Trophoblast cell (in vitro differentiated cells and primary cell): Measurements from ENCODE around the gene STRA6.

Experiments used
- DNase-seq, 2 donors: peaks; one replicate each; pipeline ENCODE4 v3.0.0-alpha.2; 2016
- H2AFZ ChIP-seq: 2 replicates; pipeline ENCODE4 v1.6.1; 2013; ENCODE audit warnings: low read length, moderate library complexity, mild to moderate bottlenecking; ENCODE audit not compliant: insufficient read depth, poor library complexity
- H2AK5ac ChIP-seq: 2 replicates; pipeline ENCODE4 v1.6.1; 2013; ENCODE audit warnings: mild to moderate bottlenecking, low read length
- H2BK120ac ChIP-seq: 2 replicates; pipeline ENCODE4 v1.6.1; 2013; ENCODE audit warnings: low read length, mild to moderate bottlenecking, moderate library complexity; ENCODE audit not compliant: insufficient read depth, poor library complexity
- H2BK12ac ChIP-seq: 2 replicates; pipeline ENCODE4 v1.6.1; 2013; ENCODE audit warnings: mild to moderate bottlenecking, low read length, moderate library complexity
- H2BK5ac ChIP-seq: 2 replicates; pipeline ENCODE4 v1.6.1; 2013; ENCODE audit warnings: low read length, low read depth, moderate library complexity, mild to moderate bottlenecking; ENCODE audit not compliant: poor library complexity
- H3K14ac ChIP-seq: 2 replicates; pipeline ENCODE4 v1.6.1; 2013; ENCODE audit warnings: mild to moderate bottlenecking, low read length
- H3K18ac ChIP-seq: 2 replicates; pipeline ENCODE4 v1.6.1; 2013; ENCODE audit warnings: mild to moderate bottlenecking, low read length
- H3K23ac ChIP-seq: 2 replicates; pipeline ENCODE4 v1.6.1; 2013; ENCODE audit warnings: low read length
- H3K27ac ChIP-seq: 2 replicates; pipeline ENCODE4 v1.5.1; 2013; ENCODE audit warnings: low read depth, mild to moderate bottlenecking, inconsistent platforms, low read length, moderate library complexity
- H3K27me3 ChIP-seq: 2 replicates; pipeline ENCODE4 v1.6.1; 2013; ENCODE audit warnings: inconsistent platforms, mild to moderate bottlenecking, low read length, moderate library complexity; ENCODE audit not compliant: insufficient read depth
- H3K36me3 ChIP-seq, 2 experiments: 1 replicate in 1 of 2; 2 replicates in 1 of 2; pipeline ENCODE4 v1.6.1; 2013; ENCODE audit warnings: low read length in 2 of 2, mild to moderate bottlenecking in 2 of 2, moderate library complexity in 1 of 2; ENCODE audit not compliant: insufficient read depth in 2 of 2, control insufficient read depth in 1 of 2
- H3K4ac ChIP-seq: 2 replicates; pipeline ENCODE4 v1.6.1; 2013; ENCODE audit warnings: low read depth, mild to moderate bottlenecking, low read length, moderate library complexity
- H3K4me1 ChIP-seq, 2 experiments: 1 replicate in 1 of 2; 2 replicates in 1 of 2; pipeline ENCODE4 v1.6.1; 2013; ENCODE audit warnings: low read length in 2 of 2, mild to moderate bottlenecking in 2 of 2, moderate library complexity in 1 of 2; ENCODE audit not compliant: insufficient read depth in 2 of 2, control insufficient read depth in 1 of 2
- H3K4me2 ChIP-seq: 2 replicates; pipeline ENCODE4 v1.6.1; 2013; ENCODE audit warnings: inconsistent platforms, mild to moderate bottlenecking, low read length, moderate library complexity
- H3K4me3 ChIP-seq: 2 replicates; pipeline ENCODE4 v1.5.1; 2013; ENCODE audit warnings: mild to moderate bottlenecking, low read depth, low read length, inconsistent platforms
- H3K79me1 ChIP-seq: one replicate; pipeline ENCODE4 v1.6.1; 2013; ENCODE audit warnings: low read length
- H3K79me2 ChIP-seq: 2 replicates; pipeline ENCODE4 v1.6.1; 2013; ENCODE audit warnings: low read length, mild to moderate bottlenecking; ENCODE audit not compliant: control insufficient read depth, insufficient read depth, poor library complexity
- H3K9ac ChIP-seq: 2 replicates; pipeline ENCODE4 v1.6.1; 2013; ENCODE audit warnings: mild to moderate bottlenecking, low read length
- H3K9me3 ChIP-seq: 2 replicates; pipeline ENCODE4 v1.6.1; 2013; ENCODE audit warnings: low read depth, mild to moderate bottlenecking, control low read depth, inconsistent platforms, low read length; ENCODE audit not compliant: insufficient read depth
- H4K12ac ChIP-seq: 2 replicates; pipeline ENCODE4 v1.6.1; 2013; ENCODE audit warnings: low read depth, mild to moderate bottlenecking, low read length, moderate library complexity
- H4K8ac ChIP-seq: 2 replicates; pipeline ENCODE4 v1.6.1; 2013; ENCODE audit warnings: low read depth, mild to moderate bottlenecking, low read length, moderate library complexity
- H4K91ac ChIP-seq: one replicate; pipeline ENCODE4 v1.6.1; 2013; ENCODE audit warnings: low read depth, mild to moderate bottlenecking, low read length, moderate library complexity
- WGBS: extraction: QIAGEN DNeasy Blood & Tissue Kit; methylation state at CpG from one replicate; pipeline ENCODE4 v1.1.7; 2013; ENCODE audit warnings: missing lambda C conversion rate; ENCODE audit not compliant: insufficient read length, insufficient coverage; ENCODE audit errors: extremely low coverage; 5-methylcytosine and 5-hydroxymethylcytosine counted together

The STRA6 gene

DNA sequence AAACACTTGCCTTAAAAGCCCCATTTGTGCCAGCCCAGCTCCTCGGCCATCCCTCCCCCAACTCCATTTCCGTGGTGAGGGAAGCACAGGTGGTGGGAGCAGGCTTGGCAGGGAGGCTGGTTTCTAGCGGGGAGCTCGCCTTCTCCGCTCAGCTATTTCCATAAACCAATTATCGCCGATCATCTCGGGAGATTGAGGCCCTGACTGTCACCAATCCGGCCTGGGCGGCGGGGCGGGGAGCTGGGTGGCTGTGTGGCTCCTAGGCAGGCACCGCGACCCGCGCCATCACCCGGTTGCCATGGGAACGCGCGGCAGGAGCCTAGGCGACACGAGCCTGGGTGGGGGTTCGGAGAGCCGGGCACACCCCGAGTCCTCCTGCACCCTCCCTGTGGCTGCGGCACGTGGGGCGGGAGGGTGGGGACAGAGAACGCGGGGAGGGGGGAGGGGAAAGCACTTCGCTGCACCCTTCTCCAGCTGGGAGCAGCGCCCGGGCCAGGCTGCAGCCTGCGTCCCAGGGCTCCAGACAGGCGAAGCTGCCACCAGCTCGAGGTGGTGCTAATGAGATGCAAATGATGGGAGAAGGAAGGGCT lies 42.9 kb upstream of the STRA6 start:
- Histone ChIP-seq H3K36me3 (no peaks in the 10 kb centered on the region), H2AK5ac (no peak overlapping the region), H3K14ac (no peak overlapping the region), H4K8ac (no peak overlapping the region), H4K91ac (no peak overlapping the region), H3K27ac (no peak overlapping the region), H3K4me2 (no peak overlapping the region), H3K9me3 (peaks cover 3% of the 10 kb centered on the region), H2BK5ac (no peak overlapping the region), H3K9ac (no peak overlapping the region), H3K4ac (no peak overlapping the region), H3K79me2 (no peaks in the 10 kb centered on the region), H3K27me3 (peaks cover 10% of the 10 kb centered on the region), H3K4me3 (no peak overlapping the region), H3K18ac (no peak overlapping the region), H2BK12ac (no peak overlapping the region), H2AFZ (no peak overlapping the region), H2BK120ac (no peak overlapping the region), H3K4me1 (peaks cover 7% of the 10 kb centered on the region in 2 experiments), H4K12ac (no peak overlapping the region), H3K23ac (no peak overlapping the region), H3K79me1 (no peaks in the 10 kb centered on the region)
- no peak for DNase-seq
- WGBS, result no CpG with 5 or more reads among the region's 36 CpGs

DNA sequence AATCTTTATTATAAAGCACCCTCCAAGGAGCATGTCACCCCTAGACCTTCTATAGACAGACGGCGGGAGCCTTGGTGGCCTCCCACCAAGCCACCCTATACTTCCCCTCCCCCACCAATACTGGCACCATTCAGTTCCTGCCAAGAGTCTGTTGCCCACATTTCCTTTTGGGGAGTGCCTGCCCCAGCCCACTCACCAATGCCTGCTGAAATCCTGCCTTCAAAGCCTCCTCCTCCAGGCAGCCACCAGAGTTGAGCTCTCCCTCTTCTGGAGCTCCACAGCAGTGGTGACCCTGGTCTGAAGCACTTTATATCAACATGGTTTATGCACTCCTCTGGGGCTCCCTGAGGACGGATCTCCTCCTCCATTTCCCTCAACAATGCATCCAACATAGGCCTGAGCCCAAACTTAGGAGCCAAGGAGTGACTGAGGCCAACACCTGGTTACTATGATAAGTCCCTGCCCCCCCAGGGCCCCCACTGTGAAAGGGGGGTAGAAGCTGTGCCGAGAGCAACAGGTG lies 42.3 kb upstream of the STRA6 start:
- no peak overlapping the region for H3K27ac ChIP-seq
- no peak overlapping the region for H2AK5ac ChIP-seq
- no peak overlapping the region for H2BK120ac ChIP-seq
- peaks cover 7% of the 10 kb centered on the region in 2 experiments for H3K4me1 ChIP-seq
- H3K79me2 ChIP-seq, result no peaks in the 10 kb centered on the region
- no peak overlapping the region for H3K18ac ChIP-seq
- H3K4ac ChIP-seq, result no peak overlapping the region
- WGBS, result no CpG with 5 or more reads among the region's 4 CpGs
- H4K12ac ChIP-seq, result no peak overlapping the region
- no peak overlapping the region for H3K23ac ChIP-seq
- H2BK12ac ChIP-seq, result no peak overlapping the region
- no peak overlapping the region for H2BK5ac ChIP-seq
- H3K9ac ChIP-seq, result no peak overlapping the region
- no peaks in the 10 kb centered on the region for H3K79me1 ChIP-seq
- peaks cover 3% of the 10 kb centered on the region for H3K9me3 ChIP-seq
- H2AFZ ChIP-seq, result no peak overlapping the region
- no peaks in the 10 kb centered on the region for H3K36me3 ChIP-seq
- no peak overlapping the region for H3K4me2 ChIP-seq
- H3K4me3 ChIP-seq, result no peak overlapping the region
- no peak for DNase-seq
- peaks cover 10% of the 10 kb centered on the region for H3K27me3 ChIP-seq
- no peak overlapping the region for H4K8ac ChIP-seq
- H4K91ac ChIP-seq, result no peak overlapping the region
- H3K14ac ChIP-seq, result no peak overlapping the region

DNA sequence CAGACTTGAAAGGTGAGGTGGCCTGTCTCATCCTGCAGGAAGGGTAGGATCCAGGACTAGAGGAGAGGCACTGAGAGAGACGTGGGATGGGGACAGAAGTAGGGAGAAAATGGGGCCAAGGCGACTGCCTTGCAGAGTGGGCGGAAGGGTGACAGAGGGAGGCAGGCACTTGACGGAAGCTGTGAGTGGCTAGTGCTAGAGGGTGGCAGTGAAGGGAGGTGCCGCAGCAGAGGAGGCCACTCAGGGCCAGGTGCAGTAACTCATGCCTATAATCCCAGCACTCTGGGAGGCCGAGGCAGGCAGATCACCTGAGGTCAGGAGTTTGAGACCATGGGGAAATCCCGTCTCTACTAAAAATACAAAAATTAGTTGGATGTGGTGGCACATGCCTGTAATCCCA lies 40.8 kb upstream of the STRA6 start:
- Histone ChIP-seq H4K91ac (no peak overlapping the region), H2AFZ (no peak overlapping the region), H3K4ac (no peak overlapping the region), H3K9me3 (peaks cover 3% of the 10 kb centered on the region), H3K4me2 (no peak overlapping the region), H2BK120ac (no peak overlapping the region), H2BK5ac (no peak overlapping the region), H3K14ac (no peak overlapping the region), H3K18ac (no peak overlapping the region), H3K27me3 (peaks cover 10% of the 10 kb centered on the region), H2BK12ac (no peak overlapping the region), H4K12ac (no peak overlapping the region), H3K27ac (no peak overlapping the region), H3K23ac (no peak overlapping the region), H3K4me1 (peaks cover 7% of the 10 kb centered on the region in 2 experiments), H2AK5ac (no peak overlapping the region), H3K79me1 (no peaks in the 10 kb centered on the region), H3K36me3 (no peaks in the 10 kb centered on the region), H3K9ac (no peak overlapping the region), H3K4me3 (peak overlapping the region; percentile 20), H4K8ac (no peak overlapping the region), H3K79me2 (no peaks in the 10 kb centered on the region)
- no CpG with 5 or more reads among the region's 7 CpGs for WGBS
- no peak for DNase-seq

DNA sequence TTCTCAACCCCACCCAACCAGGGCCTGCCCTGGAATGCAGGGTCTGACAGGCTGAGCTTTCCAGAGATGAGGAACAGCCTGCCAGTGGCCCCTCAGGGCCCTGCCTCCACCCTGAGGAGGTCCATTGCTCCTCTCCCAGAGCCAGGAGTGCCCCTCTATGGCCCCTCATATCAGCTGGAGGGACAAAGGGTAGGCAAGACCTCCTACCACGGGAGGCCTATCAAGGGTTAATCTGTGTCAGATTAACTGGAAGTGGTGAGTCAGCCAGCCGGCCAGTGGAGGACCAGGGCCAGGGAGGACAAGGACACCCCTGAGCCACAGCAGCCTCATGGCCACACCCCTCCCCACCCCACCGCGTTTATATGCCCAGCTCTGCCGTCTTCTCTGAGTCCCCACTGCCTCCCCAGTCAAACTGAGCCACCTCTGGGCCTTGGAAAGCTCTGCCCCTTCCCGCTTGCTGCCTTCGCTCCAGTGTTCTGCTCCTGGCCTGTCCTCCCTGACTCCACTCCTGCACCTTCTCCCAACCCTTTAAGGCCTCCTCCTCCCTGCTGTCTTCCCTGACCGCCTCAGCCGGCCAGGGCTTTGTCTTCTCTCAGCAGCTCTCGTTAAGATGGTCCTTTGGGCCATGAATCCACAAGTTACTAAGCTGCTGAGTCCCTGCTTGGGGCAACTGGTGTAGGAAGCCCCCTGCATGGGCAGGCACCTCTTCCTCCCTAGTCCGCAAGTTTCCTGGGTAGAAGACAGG lies 40.0 kb upstream of the STRA6 start:
- Histone ChIP-seq H3K9me3 (peaks cover 3% of the 10 kb centered on the region), H4K12ac (no peak overlapping the region), H4K8ac (no peak overlapping the region), H2BK120ac (no peak overlapping the region), H2BK5ac (no peak overlapping the region), H3K27ac (no peak overlapping the region), H2BK12ac (no peak overlapping the region), H3K4me2 (no peak overlapping the region), H3K36me3 (no peaks in the 10 kb centered on the region), H3K4me1 (peaks cover 7% of the 10 kb centered on the region in 2 experiments), H3K79me2 (no peaks in the 10 kb centered on the region), H3K23ac (no peak overlapping the region), H3K9ac (no peak overlapping the region), H3K18ac (no peak overlapping the region), H2AFZ (no peak overlapping the region), H4K91ac (no peak overlapping the region), H3K14ac (no peak overlapping the region), H3K4ac (no peak overlapping the region), H3K4me3 (no peak overlapping the region), H3K79me1 (no peaks in the 10 kb centered on the region), H2AK5ac (no peak overlapping the region), H3K27me3 (peaks cover 10% of the 10 kb centered on the region)
- WGBS, result no CpG with 5 or more reads among the region's 11 CpGs
- DNase-seq, result no peak
